Thyroid gland (tissue), 4 donors: ENCODE measurements around the gene PAK4.

Experiments used
- POLR2A ChIP-seq, 2 donors: fragments of 450-650 bp; IDR thresholded peaks; one replicate each; pipeline ENCODE4 v1.6.1; 2017; ENCODE audit warnings: antibody characterized with exemption in 2 of 2, mild to moderate bottlenecking in 2 of 2, moderate library complexity in 1 of 2
- TF ChIP-seq, protein P1 (sequence below), 6 experiments: fragments of 200-600 bp in 3 of 6; fragments of 450-650 bp in 3 of 6; sonication (generic) in 3 of 6; IDR thresholded peaks; one replicate each; pipeline ENCODE4 v1.5.1; 2016 to 2019; ENCODE audit warnings: antibody characterized with exemption in 6 of 6, mild to moderate bottlenecking in 2 of 6, inconsistent platforms in 1 of 6, moderate library complexity in 1 of 6

- TF ChIP-seq, protein P1, sequence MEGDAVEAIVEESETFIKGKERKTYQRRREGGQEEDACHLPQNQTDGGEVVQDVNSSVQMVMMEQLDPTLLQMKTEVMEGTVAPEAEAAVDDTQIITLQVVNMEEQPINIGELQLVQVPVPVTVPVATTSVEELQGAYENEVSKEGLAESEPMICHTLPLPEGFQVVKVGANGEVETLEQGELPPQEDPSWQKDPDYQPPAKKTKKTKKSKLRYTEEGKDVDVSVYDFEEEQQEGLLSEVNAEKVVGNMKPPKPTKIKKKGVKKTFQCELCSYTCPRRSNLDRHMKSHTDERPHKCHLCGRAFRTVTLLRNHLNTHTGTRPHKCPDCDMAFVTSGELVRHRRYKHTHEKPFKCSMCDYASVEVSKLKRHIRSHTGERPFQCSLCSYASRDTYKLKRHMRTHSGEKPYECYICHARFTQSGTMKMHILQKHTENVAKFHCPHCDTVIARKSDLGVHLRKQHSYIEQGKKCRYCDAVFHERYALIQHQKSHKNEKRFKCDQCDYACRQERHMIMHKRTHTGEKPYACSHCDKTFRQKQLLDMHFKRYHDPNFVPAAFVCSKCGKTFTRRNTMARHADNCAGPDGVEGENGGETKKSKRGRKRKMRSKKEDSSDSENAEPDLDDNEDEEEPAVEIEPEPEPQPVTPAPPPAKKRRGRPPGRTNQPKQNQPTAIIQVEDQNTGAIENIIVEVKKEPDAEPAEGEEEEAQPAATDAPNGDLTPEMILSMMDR (IDR thresholded peaks at IDR 0.05) = no peak
- TF ChIP-seq POLR2A (IDR thresholded peaks at IDR 0.05) = no peak
Measured at GRCh38 chr19:39147480-39147879, 21.9 kb downstream of the PAK4 start.
